ENCODE measurements around the gene KCNAB1. TPM values are rescaled to one million over a fixed set of nuclear protein-coding genes. Genes with fewer than 3 reads are reported as not detected.

KCNAB1 gene
- total and polyA plus RNA-seq, 2 of the 8 experiments (the other 6 are each of a cell fraction or from before 2014, with no cell fraction given): 0.51 to 2.3 TPM

DNA sequence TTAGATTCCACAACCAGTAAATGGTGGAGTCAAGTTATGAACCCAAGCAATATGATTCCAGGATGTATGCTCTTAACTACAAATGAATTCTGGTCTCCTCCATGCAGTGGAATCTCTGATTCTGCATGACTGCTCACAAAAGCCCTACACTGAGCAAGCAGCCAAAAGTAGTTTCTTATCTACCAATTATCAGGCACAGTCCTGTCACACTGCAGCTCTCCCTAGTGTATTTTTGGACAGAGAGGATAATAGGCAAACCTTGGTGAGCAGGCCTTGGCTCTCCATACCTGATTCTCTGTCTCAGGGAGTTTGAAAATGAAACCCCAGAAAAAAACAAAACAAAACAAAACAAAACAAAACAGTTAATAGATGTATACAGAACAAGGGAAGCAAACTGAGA lies 438.0 kb downstream of the KCNAB1 start:
- FAIRE-seq (no peak), DNase-seq (ENCODE audit: low read depth in 1 of 2, low spot score in 2 of 2) (no peak)
- POLR2A ChIA-PET (ENCODE audit: partially characterized antibody): no interaction called here
- H3K27ac ChIP-seq (ENCODE audit: low read depth, low read length): no peak overlapping the region
- no peaks in the 10 kb centered on the region for H4K20me1 ChIP-seq (replicated peaks in 1 of 2; ENCODE audit: control insufficient read depth in 1 of 2, insufficient read depth in 2 of 2, low read length in 2 of 2)
- no peak overlapping the region for H3K18ac ChIP-seq (ENCODE audit: extremely low read depth, low read length)
- no peak overlapping the region for H2BK20ac ChIP-seq (ENCODE audit: low read length)
- peaks cover 0 to 2% (median 0%) of the 10 kb centered on the region in 4 experiments; a peak in 1 of 7 replicates for H3K4me1 ChIP-seq (replicated peaks in 1 of 4; ENCODE audit: control insufficient read depth in 3 of 4, insufficient read depth in 4 of 4, low read length in 3 of 4)
- H3K4me3 ChIP-seq (ENCODE audit: extremely low read depth in 1 of 4, insufficient read depth in 2 of 4, low read depth in 3 of 4, low read length in 4 of 4): no peak overlapping the region
- no peak overlapping the region for H2BK5ac ChIP-seq (ENCODE audit: low read depth, low read length)
- H3K4ac ChIP-seq (replicated peaks; ENCODE audit: insufficient read length, low read depth, low read length): no peak overlapping the region
- H3K56ac ChIP-seq (replicated peaks; ENCODE audit: insufficient read length, low read depth, low read length): no peak overlapping the region
- H2AFZ ChIP-seq (ENCODE audit: low read length): no peak overlapping the region
- no peaks in the 10 kb centered on the region for H3K9me3 ChIP-seq (ENCODE audit: insufficient read depth in 2 of 2, low read depth in 1 of 2, low read length in 1 of 2)
- no peaks in the 10 kb centered on the region for H3K79me1 ChIP-seq (ENCODE audit: low read depth, low read length)
- H3K23ac ChIP-seq (ENCODE audit: insufficient read length): no peak overlapping the region
- no peaks in the 10 kb centered on the region for H3K36me3 ChIP-seq (ENCODE audit: control insufficient read depth in 2 of 4, insufficient read depth in 4 of 4, low read length in 3 of 4)
- no peak overlapping the region for H3K4me2 ChIP-seq (ENCODE audit: insufficient read depth in 1 of 2, low read depth in 2 of 2, low read length in 2 of 2)
- H2BK12ac ChIP-seq (ENCODE audit: low read depth, low read length): no peak overlapping the region
- peaks cover 12 to 15% of the 10 kb centered on the region in 2 experiments for H3K79me2 ChIP-seq (ENCODE audit: control insufficient read depth in 1 of 2, insufficient read depth in 2 of 2, low read length in 2 of 2)
- no peak overlapping the region for H2BK120ac ChIP-seq (replicated peaks; ENCODE audit: low read depth, low read length)
- no peak overlapping the region for H4K91ac ChIP-seq (replicated peaks; ENCODE audit: insufficient read length, low read length)
- no peak overlapping the region for H2AK5ac ChIP-seq (ENCODE audit: low read depth, low read length)
- H3K23me2 ChIP-seq (ENCODE audit: low read depth, low read length): peaks cover 4% of the 10 kb centered on the region
- no peaks in the 10 kb centered on the region for H3K27me3 ChIP-seq (replicated peaks in 1 of 4; ENCODE audit: control insufficient read depth in 3 of 4, extremely low read depth in 1 of 4, insufficient read depth in 3 of 4, low read length in 3 of 4)
- no peak overlapping the region for H4K8ac ChIP-seq (ENCODE audit: extremely low read depth, insufficient read depth, low read length)
- CTCF ChIA-PET (ENCODE audit: partially characterized antibody): interaction anchor here (0.6 to 1.5 kb wide), 4 partner anchors 22 to 141 kb away, joined by 3 to 4 read pairs (median 3); no protein-coding TSS in a partner anchor
- no peak overlapping the region for H4K5ac ChIP-seq (ENCODE audit: insufficient read length, low read depth, low read length)
- H3K14ac ChIP-seq (ENCODE audit: insufficient read length): no peak overlapping the region
- H2BK15ac ChIP-seq (ENCODE audit: low read length): no peak overlapping the region
- no peak overlapping the region for H3K9ac ChIP-seq (replicated peaks in 1 of 4; ENCODE audit: extremely low read depth in 1 of 4, low read depth in 3 of 4, low read length in 3 of 4)
- TF ChIP-seq POLR2A (IDR thresholded peaks at IDR 0.05; ENCODE audit: control extremely low read depth in 1 of 2, low read depth in 2 of 2, low read length in 2 of 2): no peak
- TF ChIP-seq, protein P1, sequence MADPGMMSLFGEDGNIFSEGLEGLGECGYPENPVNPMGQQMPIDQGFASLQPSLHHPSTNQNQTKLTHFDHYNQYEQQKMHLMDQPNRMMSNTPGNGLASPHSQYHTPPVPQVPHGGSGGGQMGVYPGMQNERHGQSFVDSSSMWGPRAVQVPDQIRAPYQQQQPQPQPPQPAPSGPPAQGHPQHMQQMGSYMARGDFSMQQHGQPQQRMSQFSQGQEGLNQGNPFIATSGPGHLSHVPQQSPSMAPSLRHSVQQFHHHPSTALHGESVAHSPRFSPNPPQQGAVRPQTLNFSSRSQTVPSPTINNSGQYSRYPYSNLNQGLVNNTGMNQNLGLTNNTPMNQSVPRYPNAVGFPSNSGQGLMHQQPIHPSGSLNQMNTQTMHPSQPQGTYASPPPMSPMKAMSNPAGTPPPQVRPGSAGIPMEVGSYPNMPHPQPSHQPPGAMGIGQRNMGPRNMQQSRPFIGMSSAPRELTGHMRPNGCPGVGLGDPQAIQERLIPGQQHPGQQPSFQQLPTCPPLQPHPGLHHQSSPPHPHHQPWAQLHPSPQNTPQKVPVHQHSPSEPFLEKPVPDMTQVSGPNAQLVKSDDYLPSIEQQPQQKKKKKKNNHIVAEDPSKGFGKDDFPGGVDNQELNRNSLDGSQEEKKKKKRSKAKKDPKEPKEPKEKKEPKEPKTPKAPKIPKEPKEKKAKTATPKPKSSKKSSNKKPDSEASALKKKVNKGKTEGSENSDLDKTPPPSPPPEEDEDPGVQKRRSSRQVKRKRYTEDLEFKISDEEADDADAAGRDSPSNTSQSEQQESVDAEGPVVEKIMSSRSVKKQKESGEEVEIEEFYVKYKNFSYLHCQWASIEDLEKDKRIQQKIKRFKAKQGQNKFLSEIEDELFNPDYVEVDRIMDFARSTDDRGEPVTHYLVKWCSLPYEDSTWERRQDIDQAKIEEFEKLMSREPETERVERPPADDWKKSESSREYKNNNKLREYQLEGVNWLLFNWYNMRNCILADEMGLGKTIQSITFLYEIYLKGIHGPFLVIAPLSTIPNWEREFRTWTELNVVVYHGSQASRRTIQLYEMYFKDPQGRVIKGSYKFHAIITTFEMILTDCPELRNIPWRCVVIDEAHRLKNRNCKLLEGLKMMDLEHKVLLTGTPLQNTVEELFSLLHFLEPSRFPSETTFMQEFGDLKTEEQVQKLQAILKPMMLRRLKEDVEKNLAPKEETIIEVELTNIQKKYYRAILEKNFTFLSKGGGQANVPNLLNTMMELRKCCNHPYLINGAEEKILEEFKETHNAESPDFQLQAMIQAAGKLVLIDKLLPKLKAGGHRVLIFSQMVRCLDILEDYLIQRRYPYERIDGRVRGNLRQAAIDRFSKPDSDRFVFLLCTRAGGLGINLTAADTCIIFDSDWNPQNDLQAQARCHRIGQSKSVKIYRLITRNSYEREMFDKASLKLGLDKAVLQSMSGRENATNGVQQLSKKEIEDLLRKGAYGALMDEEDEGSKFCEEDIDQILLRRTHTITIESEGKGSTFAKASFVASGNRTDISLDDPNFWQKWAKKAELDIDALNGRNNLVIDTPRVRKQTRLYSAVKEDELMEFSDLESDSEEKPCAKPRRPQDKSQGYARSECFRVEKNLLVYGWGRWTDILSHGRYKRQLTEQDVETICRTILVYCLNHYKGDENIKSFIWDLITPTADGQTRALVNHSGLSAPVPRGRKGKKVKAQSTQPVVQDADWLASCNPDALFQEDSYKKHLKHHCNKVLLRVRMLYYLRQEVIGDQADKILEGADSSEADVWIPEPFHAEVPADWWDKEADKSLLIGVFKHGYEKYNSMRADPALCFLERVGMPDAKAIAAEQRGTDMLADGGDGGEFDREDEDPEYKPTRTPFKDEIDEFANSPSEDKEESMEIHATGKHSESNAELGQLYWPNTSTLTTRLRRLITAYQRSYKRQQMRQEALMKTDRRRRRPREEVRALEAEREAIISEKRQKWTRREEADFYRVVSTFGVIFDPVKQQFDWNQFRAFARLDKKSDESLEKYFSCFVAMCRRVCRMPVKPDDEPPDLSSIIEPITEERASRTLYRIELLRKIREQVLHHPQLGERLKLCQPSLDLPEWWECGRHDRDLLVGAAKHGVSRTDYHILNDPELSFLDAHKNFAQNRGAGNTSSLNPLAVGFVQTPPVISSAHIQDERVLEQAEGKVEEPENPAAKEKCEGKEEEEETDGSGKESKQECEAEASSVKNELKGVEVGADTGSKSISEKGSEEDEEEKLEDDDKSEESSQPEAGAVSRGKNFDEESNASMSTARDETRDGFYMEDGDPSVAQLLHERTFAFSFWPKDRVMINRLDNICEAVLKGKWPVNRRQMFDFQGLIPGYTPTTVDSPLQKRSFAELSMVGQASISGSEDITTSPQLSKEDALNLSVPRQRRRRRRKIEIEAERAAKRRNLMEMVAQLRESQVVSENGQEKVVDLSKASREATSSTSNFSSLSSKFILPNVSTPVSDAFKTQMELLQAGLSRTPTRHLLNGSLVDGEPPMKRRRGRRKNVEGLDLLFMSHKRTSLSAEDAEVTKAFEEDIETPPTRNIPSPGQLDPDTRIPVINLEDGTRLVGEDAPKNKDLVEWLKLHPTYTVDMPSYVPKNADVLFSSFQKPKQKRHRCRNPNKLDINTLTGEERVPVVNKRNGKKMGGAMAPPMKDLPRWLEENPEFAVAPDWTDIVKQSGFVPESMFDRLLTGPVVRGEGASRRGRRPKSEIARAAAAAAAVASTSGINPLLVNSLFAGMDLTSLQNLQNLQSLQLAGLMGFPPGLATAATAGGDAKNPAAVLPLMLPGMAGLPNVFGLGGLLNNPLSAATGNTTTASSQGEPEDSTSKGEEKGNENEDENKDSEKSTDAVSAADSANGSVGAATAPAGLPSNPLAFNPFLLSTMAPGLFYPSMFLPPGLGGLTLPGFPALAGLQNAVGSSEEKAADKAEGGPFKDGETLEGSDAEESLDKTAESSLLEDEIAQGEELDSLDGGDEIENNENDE (IDR thresholded peaks at IDR 0.05; ENCODE audit: insufficient replicate concordance, low read length): no peak

All from H1 (cell line).